SU-DHL-6 (cell line): ENCODE measurements around the gene POLA2.

ENCODE experiments used
- EZH2phosphoT487 ChIP-seq: fragments of 200-600 bp; sonication (generic), shearing (Covaris generic); conservative IDR thresholded peaks from 2 replicates; pipeline ENCODE4 v1.6.1; 2018; ENCODE audit warnings: mild to moderate bottlenecking, antibody characterized with exemption, low read length, moderate library complexity, mixed read lengths
- TF ChIP-seq, protein P1 (sequence below): fragments of 200-600 bp; sonication (generic); IDR thresholded peaks from one replicate; pipeline ENCODE4 v1.5.1; 2017; ENCODE audit warnings: antibody characterized with exemption, mild to moderate bottlenecking, low read length, moderate library complexity; ENCODE audit not compliant: insufficient read depth, poor library complexity, severe bottlenecking

DNA sequence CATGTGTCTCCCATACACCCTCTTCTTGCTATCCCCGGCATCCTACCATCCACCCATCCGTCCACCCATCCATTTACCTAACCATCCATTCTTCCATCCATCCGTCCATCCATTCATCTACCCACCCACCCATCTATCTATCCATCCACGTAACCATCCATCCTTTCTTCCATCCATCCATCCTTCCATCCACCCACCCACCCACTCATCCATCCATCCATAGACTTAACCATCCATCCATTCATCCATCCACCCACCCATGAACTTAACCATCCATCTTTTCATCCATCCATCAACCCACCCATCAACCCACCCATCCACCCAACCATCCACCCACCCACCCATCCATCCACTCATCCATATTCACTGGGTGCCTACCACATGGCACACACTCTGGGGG is 42.3 kb downstream of the POLA2 start:
- TF ChIP-seq EZH2phosphoT487 = no peak
- TF ChIP-seq, protein P1, sequence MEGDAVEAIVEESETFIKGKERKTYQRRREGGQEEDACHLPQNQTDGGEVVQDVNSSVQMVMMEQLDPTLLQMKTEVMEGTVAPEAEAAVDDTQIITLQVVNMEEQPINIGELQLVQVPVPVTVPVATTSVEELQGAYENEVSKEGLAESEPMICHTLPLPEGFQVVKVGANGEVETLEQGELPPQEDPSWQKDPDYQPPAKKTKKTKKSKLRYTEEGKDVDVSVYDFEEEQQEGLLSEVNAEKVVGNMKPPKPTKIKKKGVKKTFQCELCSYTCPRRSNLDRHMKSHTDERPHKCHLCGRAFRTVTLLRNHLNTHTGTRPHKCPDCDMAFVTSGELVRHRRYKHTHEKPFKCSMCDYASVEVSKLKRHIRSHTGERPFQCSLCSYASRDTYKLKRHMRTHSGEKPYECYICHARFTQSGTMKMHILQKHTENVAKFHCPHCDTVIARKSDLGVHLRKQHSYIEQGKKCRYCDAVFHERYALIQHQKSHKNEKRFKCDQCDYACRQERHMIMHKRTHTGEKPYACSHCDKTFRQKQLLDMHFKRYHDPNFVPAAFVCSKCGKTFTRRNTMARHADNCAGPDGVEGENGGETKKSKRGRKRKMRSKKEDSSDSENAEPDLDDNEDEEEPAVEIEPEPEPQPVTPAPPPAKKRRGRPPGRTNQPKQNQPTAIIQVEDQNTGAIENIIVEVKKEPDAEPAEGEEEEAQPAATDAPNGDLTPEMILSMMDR = no peak
